Raji (cell line): ENCODE measurements around the gene TAB2.

Experiments used
- POLR2A ChIP-seq: IDR thresholded peaks from 2 replicates; pipeline ENCODE4 v1.6.1; 2011; ENCODE audit warnings: low read depth, low read length, control low read depth; ENCODE audit not compliant: insufficient read depth

The TAB2 gene

DNA sequence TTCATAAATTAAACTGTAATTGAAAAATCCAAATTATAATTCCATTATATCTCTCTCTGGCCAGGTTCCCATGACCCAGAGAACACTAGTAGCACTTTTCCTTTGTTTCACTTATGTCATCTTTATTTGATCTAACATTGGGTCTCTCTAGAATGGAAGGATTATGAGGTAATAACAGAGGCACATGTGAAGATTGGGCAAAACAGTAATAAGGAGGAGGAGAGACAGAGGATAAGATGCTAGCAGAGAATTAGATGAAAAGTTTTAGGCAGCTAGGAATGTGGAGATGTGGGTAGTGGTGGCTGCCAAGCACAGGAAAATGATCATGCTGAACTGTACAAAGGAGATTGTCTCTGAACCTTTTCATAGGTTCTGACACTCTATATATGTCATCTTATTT, 3.3 kb downstream of the TAB2 start:
- no peak for TF ChIP-seq POLR2A

GRCh38 chr6:149323353-149323752, 5.8 kb downstream of the TAB2 start:
- TF ChIP-seq POLR2A, result no peak

DNA sequence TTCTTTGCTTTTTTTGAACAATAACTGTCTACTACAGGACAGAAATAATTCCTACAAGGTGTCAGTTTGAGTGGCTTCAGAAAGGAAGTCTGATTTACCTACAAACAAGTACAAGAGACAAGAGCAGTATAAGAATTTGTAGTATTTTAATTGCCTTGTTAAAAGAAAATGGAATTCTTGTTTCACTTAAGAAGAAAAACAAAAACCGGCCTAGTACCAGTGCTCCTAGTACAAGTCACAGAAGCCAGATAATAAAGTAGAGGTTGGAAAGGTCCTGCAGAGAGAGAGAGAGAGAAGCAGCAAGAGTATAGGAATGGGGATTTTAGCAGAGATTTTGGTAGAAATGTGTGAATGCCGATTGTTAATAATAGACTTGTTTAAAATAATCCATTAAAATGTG, 6.4 kb downstream of the TAB2 start:
- no peak for TF ChIP-seq POLR2A

DNA sequence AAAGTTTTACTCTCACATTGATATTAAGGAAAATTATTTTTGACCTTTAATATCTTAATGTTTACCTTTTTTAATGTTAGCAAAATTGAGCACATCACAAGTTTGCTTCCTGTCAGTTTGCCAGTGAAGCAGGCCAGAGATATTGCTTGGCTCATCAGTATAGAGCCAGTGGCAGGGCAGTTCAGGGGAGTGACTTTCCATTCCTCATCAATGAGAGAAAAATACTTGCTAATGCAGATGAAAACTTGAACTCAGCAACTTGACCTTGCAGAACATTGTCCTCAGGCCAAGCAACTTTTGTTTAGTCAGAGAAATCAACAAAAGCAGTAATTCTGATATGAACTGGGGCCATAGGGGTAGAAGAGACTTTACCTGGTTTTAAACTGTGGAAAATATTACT, 6.9 kb downstream of the TAB2 start:
- no peak for TF ChIP-seq POLR2A

DNA sequence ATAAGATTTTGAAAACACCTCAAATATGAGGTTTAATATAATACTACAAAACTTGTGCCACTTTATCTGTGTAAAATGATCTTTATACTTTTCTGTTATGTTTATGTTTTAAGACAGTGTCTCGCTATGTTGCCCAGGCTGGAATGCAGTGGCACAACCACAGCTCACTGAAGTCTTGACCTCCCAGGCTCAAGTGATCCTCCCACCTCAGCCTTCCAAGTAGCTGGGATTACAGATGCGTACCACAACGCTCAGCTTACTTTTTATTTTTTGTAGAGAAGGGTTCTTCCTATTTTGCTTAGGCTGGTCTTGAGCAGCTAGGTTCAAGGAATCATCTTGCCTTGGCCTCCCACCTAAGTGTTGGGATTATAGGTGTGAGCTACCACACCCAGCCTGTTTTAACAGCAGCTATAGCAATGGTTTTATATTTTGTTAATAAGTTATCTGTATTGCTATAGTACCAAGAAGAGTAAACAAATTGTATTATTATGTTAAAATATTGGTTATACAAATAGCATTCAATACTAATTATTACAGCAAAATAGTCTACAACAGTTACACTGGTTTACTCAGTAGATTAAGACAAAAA, 8.2 kb downstream of the TAB2 start:
- TF ChIP-seq POLR2A, result no peak

DNA sequence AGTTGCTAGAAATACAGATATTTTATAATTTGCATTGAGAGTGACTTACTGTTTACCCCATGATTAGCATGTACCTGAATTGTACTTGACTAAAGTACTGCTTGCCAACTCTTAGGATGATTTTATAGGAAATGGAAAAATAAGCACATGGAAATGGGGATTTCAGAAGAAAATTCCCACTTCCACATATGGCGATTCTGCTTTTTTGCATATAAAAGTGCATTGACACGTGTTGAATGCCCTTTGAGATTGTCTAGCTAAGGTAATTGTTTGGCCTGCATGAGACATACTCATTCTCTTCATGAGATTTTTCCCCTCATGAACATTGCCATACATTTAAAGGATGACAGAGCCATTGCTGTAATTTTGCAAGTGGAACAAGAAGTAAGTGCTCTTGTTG, 10.1 kb downstream of the TAB2 start:
- no peak for TF ChIP-seq POLR2A

GRCh38 chr6:149328083-149328482, 10.6 kb downstream of the TAB2 start:
- no peak for TF ChIP-seq POLR2A

DNA sequence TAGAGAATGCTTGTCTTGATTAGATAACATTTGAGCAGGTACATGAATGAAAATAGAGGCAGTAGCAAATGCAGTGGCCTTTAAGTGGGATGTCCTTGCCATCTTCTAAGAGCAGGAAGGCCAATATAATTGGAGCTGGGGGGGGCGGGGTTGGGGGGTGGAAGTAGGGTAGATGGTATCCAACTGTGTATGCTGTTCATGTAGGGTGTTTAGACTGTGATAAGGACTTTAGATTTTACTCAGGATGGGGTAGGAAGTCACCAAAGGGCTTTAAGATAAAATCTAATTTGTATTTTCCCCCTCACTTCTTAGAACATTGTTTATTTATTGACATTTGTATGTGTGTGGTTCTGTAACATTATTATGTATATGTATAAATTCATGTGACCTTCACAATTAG, 12.0 kb downstream of the TAB2 start:
- no peak for TF ChIP-seq POLR2A

DNA sequence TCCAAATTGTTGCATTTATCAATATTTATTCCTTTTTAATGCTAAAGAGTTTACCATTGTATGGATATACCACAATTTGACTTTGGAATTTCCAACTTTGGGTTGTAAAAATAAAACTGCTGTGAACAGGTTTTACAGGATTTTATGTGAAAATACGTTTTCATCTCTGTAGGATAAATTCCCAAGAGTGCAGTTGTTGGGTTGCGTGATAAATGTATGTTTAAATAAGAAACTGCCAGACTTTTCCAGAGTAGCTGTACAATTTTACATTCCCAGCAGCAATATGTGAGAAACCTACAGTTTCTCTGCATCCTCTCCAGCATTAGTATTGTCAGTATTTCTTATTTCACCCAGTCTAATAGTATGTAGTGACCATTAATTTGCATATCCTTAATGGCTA, 12.6 kb downstream of the TAB2 start:
- no peak for TF ChIP-seq POLR2A

DNA sequence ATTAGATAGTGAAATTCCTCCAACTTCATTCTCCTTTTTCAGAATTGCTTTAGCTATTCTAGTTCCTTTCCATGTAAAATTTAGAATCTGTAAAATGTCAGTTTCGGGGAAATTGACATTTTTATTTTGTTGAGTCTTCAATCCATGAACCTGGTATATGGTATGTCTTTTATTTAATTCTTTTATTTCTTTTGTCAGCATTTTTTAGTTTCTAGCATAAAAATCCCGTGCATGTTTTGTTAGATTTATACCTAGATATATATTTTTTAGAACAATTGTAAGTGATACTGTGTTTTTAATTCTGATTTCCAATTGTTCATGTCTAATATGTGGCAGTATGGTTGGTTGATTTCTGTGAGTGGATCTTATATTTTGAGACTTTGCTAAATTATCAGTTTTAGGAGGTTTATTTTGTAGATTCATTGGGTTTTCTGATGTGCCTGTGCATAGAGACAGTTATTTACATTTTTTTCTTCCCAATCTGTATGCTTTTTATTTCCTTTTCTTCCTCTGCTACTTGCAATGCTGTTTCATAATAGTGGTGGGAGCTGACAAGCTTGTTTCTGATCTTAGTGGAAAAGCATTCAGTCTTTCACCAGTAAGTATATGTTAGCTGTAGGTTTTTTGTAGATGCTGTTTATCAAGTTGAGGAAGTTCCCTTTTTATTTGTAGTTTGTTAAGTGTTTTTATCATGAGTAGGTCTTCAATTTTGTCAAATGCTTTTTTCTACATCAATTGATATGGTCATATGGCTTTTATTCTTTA, 13.7 kb downstream of the TAB2 start:
- TF ChIP-seq POLR2A, result no peak

DNA sequence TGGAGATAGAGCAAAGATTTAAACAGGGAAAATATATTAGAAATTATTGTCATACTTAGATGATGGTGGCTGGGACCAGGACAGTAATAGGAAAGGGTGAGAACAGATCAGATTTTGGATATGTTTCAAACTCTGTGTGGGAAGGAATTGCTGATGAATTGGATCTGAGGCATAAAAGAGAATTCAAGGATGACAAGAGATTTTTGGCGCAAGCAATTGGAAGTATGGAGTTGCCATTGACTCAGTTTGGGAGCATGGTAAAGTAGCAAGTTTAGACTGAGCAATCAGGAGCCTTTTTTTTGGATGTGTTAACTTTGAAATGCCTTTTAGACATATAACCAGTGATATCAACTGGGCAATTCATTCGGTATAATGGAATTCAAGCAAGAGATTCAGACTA, 14.4 kb downstream of the TAB2 start:
- TF ChIP-seq POLR2A, result no peak

DNA sequence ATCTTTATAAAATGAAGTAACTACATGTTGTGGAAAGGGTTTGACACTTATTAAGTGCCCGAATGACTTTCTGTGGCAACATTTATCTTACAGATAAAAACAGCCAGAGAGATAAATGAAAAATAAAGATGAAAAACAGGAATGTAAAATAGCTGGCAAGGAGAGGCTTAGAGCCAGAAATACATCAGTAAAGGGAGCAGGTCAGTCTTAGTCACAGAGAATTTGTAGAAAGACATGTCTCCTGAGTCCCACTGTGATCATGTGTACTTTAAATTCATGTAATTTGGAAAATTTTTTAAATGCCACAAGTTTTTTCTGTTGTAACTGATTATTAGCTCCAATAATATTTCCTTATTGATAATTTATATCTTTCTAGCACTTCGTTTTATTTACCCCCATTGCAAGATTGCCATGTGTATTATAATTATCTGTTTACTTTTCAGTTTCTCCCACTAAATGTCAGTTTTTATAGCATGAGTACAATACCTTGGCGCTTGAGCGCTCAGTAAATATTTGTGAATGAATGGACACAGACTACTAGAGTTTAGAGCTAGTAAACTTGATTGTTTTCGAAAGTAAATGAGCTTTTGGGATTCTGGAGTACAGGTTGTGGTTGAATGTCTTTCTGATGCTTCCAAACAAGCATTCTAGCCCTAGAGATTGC, 15.2 kb downstream of the TAB2 start:
- TF ChIP-seq POLR2A, result no peak

GRCh38 chr6:149333266-149333620, 15.7 kb downstream of the TAB2 start:
- TF ChIP-seq POLR2A, result no peak

DNA sequence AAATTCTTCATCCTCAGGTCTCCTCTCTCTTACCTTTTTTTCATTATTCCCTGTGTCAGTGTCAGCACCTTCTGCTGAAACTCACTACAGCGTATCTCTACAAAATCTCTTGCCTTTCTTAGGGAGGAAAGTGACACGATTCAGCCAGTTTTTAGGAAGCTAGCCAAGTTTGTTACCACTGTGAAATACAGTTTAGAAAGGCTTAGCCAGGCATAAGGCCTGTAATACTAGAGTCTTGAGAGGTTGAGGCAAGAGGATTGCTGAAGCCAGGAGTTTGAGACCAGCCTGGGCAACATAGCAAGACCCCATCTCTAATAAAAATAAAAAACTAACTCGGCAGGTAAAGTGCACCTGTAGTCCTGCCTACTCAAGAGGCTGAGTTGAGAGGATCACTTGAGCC, 16.7 kb downstream of the TAB2 start:
- TF ChIP-seq POLR2A, result no peak

- no peak for TF ChIP-seq POLR2A
These were observed 17.2 kb downstream of the TAB2 start for GRCh38 chr6:149334682-149335160.

DNA sequence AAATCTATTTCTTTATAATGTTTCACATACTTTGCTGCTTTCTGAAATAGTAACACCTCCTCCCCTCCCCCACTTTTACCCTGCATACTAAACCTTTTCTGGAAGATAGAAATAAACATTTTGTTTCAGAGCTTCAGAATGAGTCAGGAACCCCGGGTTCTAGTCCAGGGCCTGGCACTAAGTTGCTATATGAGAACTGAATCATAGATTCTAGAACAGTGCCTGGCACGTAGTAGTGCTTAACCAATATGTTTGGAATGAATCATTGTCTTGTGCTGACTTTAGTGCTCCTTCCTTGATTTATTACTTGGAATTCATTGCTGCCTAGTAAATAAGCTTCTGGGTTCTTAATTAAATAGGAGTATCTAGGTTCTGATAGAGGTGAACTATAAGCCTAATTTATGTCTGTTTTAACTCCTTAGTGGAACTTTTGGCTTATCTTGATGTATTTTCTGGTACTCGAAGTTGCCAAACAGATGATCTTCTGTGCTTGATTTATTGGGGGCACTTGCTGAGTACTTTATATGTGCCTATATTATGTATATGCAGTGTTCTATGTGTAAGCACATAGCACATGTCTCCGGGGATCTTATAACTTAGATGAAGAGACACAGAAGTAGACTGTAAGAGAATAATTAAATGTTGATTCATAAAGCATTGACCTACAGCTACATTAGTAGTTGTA, 18.6 kb downstream of the TAB2 start:
- no peak for TF ChIP-seq POLR2A
